GM13976 (cell line): Measurements from ENCODE around the gene SLC19A1.

Experiments used
- DNase-seq: peaks from one replicate; pipeline ENCODE4 v3.0.0; 2012; ENCODE audit warnings: low spot score
- CTCF ChIP-seq: IDR thresholded peaks from 2 replicates; pipeline ENCODE4 v1.5.1; 2012; ENCODE audit warnings: borderline replicate concordance, mild to moderate bottlenecking; ENCODE audit not compliant: insufficient read depth; ENCODE audit errors: extremely low read depth, missing control alignments, control extremely low read depth
- in situ Hi-C: fragments of 300-500 bp; cut with MboI; formaldehyde crosslinking; loops from one replicate; pipeline ENCODE4 v1.12.0; 2022; ENCODE audit warnings: low sequenced_read_pairs, mixed read lengths, inconsistent platforms; ENCODE audit not compliant: unreplicated experiment

Gene SLC19A1

GRCh38 chr21:45450423-45451090 lies 91.7 kb downstream of the SLC19A1 start:
- DNase-seq: no peak
- in situ Hi-C loops: no loop called here
- no peak for TF ChIP-seq CTCF

- TF ChIP-seq CTCF: no peak
- in situ Hi-C loops: loop anchor here (25.0 kb wide), 1 partner anchor 313 kb away; no protein-coding TSS in a partner anchor
- no peak for DNase-seq
These were observed 92.4 kb downstream of the SLC19A1 start for GRCh38 chr21:45449658-45450422.

- in situ Hi-C loops: loop anchor here (25.0 kb wide), 1 partner anchor 312 kb away; no protein-coding TSS in a partner anchor
These were observed 93.2 kb downstream of the SLC19A1 start for GRCh38 chr21:45448810-45449657.

GRCh38 chr21:45448283-45448809 lies 93.9 kb downstream of the SLC19A1 start:
- in situ Hi-C loops: loop anchor here (25.0 kb wide), 1 partner anchor 311 kb away; no protein-coding TSS in a partner anchor
- no peak for TF ChIP-seq CTCF
- no peak for DNase-seq

More at GRCh38 chr21:45448810-45449657, 93.2 kb downstream of the SLC19A1 start:
- no peak for DNase-seq
- TF ChIP-seq CTCF: no peak
